Left renal pelvis (tissue), 4 donors: ENCODE measurements around the gene HOXB2. TPM values are rescaled to one million over a fixed set of nuclear protein-coding genes. Genes with fewer than 3 reads are reported as not detected.

Source experiments
- DNase-seq, 4 donors: peaks; one replicate each; pipeline ENCODE4 v3.0.0-alpha.2; 2013; ENCODE audit warnings: low read depth in 4 of 4, low spot score in 3 of 4
- polyA plus RNA-seq, 4 donors: library from polyadenylated mRNA; unstranded; fragments of 120-200 nt; gene quantifications; one replicate each; pipeline ENCODE4 v1.2.1, GENCODE V29; 2013; ENCODE audit not compliant: insufficient read length in 4 of 4

HOXB2 gene
- polyA plus RNA-seq, 4 donors = 19.5 to 61.6 (median 46.1) TPM

DNA sequence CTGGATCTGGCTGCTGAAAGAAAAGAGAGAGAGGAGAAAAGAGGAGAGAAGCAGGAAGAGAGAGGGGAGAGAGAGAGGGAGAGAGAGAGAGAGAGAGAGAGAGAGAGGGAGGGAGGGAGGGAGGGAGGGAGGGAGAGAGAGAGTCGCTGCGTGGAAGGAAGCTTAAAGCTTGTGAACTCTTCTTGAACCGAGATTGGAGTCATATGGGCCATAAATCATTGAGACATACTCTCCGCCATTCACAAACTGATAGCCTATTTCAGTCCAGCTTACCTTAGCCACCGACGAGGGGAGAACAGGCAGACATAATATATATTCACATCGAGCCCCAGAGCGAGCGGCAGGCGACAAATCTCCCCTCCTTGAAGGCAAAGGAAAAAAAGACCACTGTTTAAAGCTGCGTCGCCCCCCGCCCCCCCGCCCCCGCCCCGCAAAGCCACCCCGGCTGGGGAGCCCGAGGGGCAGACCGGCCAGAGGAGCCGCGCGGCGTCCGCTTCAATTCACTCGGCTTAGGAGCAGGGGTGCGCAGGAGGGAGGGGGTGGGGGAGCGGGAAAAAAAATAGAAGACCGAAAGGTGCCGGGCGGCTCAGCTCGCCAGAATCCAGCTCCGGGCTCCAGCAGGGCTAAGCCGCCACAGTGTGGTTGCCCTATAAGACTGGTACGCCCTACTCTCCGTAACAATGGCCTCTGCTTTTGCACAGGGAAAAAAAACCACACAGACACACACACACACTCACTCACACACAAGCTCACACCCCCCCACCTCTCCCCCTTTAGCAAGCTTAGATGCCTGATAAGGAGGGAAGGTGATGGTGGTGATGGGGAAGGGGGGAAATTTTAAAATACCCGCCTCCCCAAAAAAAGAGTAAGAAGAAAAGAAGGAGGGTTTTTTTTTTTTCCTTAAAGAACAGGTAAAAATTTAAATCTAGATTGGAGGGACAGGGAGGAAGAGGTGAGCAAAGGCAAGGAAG is 10.6 kb upstream of the HOXB2 start:
- DNase-seq = peak in 3 of 4 donors; percentile 88 to 96 (median 90)

DNA sequence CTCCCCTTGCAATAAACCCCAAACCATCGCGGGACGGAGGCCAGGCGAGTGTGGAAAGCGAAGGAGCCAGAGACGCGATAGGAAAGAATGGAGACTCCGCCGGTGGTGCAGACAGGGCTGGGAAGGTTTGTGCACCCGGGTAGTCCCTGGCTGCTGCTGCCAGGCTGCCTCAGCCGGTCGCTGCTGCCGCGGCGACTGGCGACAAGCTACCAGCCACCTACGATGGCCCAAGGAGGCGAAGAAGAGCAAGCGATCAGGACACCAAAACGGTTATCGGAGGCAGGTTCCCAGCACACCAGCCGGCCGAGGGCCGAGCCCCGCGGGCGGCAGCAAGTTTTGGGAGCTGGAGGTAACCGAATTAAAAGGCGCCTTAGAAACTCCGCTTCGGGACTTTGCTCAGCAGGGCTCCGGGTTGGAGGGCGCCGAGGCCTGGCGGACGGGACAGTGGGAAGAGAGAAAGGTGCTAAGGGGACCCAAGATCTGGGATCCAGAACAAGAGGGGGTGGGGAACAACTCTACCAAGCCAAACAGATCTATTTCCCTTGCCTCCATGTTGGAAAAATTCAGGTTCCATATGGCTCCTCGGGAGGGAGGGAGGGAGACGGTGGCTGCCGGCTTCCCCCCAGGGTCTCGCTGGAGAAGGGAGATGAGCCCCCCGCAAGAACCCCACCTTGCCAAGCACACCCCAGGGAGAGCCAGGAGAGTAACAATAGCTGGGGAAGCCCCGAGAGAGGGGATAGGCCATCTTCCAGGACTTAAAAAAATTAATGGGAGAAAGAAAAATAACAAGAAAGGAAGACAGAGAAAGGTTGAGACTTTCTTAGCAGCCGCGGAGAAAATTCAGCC is 9.7 kb upstream of the HOXB2 start:
- no peak for DNase-seq

DNA sequence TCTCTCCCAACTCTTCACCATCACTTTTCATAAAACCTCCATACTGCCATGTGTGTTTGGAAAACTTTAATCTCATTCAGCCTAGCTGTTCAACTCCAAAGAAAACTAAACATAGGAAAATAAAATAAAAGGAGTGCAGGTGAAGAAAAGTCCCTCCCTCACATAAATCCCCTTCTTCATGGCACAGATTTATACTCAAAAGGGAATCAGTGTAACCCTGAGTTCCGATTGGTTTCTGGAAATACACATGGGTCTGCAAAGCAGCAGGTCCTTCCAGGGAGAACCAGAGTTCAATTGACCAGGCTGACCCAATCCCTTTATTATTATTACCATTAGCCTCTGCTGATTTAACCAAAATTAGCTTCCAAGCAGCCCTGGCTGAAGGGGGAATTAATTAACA is 8.9 kb upstream of the HOXB2 start:
- no peak for DNase-seq

DNA sequence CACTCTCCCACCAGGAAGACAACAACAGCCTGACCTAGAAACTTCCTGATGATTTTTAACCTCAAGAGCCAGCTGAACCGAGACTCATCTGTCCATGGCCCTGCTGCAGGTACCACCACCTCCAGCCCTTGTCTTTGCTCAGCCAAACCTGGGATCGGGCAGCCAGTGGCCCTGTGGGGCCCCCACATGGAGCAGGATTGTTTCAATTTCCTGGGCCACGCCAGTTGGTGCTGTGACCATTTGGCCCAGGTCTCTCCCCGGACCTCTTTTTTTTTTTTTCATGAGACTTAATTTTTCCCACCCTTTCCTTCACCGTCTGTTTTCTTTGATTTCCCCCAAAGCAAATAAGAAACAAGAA is 8.3 kb upstream of the HOXB2 start:
- DNase-seq = no peak

DNA sequence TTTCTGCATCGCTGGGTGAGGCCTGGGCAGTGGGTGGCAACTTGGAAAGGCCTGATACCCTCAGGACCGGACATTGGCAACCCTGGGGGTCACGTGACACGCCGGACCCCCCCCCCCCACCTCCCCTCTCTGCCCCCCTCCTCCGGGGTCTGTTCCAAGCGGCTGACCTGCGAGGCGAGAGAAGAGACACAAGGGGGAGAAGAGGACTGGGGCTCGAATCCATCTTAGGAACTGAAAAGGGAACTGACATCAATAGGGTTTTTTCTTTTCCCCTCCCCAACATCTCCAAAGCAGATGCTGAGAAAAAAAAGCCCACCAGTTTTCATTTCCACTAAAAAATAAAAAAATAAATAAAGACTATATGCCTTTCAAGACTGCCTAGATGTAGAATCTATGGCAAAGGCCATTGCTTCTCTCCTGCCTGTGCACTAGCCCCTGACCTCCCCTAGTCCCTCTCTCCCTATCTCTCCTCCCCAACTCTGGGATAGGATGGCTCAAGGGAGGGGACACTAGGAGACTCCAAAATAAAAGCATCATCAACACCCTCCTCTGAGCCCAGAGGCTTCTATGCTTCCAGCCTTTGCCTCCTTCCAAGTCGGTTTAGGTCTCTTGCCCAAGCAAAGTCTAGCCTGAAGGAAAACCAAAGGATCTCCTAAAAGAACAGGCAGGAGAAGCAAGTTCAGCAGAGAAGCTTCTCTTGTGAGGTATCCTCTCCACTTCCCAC is 7.7 kb upstream of the HOXB2 start:
- no peak for DNase-seq

DNA sequence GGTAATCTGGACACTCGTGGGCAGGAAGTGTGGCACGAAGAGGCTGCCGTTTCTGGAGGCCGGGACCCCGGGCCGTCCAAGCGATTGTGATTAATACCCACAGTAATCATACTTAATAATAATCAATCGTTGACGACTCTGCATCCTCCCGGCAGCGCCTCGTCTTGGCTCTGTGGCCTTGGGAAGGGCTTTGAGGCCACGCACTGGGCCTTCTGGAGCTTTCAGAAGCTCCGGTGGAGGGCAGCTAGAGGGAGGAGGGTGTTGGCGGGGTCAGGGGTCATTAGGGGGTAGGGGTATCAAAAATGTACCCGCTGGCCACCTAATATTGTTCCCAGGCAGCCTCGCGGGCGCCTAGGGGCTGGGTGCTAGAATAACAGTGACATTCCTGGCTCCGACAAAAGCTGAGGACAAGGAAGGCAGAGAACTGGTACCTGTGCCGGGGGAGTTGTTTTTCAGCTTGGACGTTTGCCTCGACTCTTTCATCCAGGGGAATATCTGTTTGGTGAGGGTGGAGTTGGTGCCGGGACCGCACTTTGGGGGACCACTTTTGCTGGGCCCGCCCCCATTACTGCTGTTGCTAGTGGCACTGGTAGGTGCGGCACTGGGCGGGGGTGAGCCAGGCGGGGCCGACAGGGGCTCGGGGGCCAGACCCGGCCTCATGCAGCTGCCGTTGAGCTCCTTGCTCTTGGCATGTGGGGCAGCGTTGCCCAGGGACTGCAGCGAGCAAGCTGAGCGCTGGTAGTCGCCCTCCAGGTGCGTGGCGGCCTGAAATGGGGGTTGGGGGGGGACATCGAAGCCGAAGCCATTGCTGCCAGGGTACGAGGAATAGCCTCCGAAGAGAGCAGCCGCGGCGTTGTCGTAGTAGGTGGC is 6.9 kb upstream of the HOXB2 start:
- no peak for DNase-seq

DNA sequence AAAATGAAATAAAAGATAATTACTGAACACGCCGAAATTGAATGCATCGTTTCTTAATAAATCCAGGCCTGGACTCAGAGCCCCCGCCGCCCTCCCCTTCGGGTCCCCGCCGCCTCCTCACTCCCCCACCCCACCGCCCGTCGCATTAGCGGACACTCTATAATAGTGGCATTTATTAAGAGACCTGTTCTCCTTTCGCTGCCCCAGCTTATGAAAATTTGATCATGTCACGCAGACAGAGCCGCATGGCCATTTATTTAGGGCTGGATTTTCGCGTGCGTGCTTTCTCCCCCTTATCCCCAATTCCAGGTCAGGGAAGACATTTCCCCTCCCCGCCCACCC is 6.3 kb upstream of the HOXB2 start:
- no peak for DNase-seq

DNA sequence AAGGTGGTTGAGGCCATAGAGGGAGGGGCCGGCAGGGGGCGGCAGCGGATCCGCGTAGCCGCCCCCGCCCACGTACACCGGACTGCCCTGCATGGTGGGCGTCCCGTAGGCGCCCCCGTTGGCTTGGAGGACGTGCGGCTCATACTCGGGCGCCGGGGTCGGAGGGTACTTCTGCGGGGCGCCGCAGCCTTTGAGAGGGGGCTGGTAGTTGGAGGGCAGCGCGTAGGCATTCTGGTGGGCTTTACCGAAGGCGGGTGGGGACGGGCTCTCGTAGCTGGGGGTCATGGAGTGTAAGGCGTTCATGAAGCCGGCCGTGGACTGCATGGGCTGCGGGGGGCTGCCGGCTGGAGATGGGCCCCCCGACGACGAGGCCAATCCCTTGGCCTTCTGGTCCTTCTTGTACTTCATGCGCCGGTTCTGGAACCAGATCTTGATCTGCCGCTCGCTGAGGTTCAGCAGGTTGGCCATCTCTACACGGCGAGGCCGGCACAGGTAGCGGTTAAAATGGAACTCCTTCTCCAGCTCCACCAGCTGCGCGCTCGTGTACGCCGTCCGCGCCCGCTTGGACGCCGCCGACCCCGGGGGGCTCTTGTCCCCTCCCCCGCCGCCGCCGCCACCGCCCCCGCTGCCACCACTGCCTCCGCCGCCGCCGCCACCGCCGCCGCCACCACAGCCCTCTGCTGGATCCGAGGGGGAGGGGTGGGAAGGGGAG is 5.7 kb upstream of the HOXB2 start:
- no peak for DNase-seq

DNA sequence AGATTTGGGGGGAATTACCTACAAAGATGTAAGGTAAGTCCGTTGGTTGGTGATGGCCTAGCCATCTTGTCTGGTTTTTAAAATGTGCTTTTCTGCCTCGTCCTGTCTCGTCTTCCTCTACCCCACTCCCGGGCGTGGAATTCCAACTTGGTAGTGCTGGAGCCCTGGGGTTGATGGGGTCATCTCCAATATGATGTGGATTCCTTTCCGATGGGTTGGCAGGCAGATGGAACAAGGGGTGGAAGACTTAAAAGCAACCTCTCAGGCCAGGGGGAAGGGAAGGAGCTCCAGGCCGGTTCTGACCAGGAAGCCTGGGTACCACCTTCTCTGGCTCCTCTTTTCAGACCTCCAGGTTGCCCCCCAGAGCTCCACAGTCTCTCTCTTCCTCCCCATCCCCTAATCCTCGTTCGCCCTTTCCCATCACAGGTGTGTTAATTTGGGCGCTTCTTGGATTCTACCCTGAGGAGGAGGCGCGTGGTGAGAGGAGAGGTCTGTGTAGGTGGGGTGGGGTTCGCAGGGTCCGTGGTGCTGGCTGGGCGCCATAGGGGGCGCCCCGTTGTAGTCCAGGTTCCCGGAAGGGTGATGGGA is 5.1 kb upstream of the HOXB2 start:
- no peak for DNase-seq

DNA sequence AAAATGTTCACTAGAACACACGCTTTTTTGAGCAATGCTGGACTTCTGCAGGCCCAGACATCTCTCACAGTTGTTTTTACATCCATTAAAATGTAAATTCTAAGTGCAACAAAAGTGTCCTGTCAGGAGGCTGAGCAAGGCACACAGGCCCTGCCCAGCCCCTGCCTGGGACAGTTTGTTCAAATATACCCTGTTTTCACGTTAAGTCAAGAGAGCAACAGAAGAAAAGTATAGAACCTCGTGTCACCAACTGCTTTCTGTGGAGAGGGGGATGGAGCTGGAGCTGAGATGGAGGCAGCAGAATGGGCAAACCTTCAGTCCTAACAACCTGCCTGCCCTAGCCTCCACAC is 4.3 kb upstream of the HOXB2 start:
- no peak for DNase-seq

DNA sequence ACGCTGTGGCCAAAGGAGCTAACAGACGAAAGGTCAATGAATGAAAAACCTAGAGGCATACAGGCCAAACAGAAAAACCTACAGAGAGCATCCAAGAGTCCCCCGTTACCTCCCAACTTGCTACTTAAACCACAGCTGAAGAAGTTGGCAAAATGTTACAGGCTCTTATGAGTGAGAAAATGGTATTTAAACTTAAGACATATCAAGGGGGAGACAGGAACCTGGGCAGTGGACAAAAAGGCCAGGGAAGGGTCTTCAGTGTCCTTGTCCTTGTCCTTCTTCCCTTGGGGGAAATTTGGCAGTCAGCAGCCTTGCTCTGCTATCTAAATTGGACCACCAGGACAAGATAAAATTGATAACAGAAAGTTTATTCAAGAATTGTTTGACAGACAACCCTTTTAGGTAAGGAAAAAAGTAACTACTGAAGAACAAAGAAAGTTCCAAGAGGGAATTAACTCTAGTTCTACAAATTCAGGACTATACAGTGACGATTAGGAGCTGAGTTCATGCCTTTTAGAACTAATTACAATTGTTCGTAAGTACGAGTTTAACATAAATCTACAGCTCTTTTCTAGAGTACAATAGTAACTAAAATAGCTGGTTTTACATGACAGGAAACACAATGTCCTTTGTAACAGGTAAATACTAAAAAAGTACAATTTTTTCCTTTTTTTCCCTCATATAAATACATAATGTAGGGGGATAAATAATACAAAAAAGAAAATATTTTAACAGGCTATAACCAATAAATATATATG is 3.8 kb upstream of the HOXB2 start:
- no peak for DNase-seq

DNA sequence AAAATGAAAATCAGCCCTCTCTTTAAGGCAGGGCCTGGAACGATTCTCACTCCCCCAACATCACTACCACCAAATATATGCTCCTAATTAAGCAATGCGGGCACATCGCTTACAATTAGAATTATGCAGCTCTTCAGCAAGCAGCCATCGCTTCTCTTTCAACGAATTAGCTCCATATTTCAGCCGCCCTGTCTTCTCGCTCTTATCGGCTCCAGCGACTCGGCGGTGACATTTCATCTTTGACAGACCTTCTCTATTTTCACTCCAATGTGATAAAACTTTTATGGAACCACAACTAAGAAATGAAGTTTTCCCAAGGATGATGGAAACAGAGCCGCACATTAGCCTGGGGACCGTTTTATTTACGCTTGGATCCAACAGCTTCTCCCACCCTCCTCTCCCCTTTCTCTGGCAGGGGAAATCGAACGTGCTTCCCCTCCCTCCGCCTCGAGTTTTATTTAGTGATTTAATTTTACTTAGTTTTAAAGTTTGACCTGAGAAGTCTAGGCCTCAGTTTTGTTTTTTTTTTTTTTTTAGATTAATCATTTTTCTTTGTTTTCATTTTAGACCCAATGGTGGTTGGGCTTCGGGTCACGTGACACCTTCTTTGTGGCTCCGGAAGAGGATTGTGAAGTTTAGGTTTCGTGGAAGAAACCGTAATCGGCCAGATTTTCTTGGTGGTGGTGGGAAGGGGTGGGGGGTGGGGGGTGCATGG is 3.1 kb upstream of the HOXB2 start:
- no peak for DNase-seq

DNA sequence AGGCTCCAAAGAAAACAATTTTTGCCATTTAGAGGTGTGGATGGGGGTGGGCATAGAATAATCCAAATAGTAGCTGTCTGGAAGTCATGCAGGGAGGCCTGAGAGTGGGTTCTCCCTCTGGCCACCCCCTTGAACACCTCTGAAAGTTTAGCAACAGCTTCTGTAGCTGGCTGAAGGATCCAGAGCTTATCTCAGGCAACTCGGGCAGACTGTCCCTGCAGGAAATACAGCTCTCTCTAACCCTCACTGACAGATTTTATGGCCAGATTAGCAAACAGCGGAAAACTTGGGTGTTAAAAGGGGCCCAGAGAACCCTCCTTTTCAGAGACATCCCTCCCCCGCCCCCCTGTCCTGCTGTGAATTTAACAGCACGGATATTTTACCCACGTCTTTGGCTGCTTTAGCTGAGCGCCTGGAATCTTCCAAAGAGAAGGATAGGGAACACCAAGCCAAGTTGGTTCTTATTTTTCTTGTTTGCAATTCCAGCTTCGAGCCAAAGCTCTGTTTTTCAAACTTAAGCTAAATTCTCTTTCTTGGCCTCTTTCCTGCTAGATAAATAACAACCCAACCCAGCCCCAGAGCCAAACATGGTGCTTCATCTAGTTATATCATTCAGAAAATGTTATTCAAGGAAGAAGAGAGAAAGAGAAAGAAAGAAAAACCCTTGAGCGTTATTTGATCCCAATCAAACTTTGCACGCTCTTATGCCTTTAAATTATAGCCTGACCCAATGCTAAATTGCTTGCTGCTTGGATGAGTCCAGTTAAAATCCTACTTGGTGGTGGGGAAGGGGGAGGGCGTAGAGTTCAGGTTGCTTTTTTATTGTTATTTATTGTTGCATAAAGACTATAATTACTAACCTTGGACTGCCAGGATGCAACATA is 2.3 kb upstream of the HOXB2 start:
- no peak for DNase-seq

DNA sequence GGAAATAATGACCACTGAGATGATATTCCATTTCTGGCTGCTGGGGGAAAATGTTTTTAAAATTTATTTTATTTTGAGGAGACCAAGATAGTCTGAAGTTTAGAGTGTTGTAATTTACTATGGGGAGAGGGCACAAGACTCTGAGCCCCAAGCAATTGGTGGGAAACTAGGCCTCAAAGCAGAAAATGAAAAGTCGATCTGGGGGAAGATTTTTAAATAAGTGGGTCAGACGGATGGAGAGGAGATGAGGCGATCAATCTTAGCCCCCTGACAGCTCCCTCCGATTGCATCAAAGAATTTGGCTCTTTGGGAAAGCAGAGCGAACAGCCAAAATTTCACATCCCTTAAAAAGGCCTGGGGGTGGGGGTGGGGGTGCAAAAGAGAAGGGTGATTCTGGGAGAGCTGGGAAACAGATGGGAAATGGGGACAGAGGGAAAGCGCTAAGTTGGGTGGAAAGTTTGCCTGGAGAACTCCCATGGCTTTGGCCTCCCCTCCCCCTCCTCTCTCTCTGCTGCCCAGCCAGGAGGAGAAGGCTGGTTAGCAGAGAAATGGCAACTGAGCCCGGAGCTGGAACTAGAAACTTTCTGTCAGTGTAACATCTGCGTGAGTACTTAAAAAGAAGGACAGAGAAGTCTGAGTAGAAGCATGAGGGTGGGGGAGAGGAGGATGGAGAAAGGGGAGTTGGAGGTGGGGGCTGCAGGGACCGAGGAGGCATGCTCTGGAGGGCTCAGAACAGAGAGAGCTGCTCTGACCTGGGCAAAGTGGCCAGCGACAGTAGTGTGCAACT is 1.4 kb upstream of the HOXB2 start:
- DNase-seq = no peak

DNA sequence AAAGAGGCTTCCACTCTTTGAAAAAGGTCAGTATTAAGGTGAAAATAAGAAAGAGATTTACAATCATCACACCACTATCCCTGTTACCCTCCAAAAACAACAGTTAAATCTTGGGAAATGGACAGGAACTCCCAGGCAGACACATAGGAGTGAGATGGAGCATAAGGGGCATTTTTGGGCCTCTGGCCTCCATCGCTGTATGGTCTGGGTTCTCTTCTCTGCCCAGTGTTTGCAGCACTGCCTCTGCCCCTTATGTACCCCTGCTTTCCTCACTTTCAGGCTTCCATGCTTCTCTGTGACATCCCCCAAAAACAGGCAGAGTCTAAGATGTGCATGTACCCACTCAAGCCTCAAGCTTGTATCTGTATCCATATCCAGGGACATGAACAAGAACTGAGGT is 630 bp upstream of the HOXB2 start:
- no peak for DNase-seq

DNA sequence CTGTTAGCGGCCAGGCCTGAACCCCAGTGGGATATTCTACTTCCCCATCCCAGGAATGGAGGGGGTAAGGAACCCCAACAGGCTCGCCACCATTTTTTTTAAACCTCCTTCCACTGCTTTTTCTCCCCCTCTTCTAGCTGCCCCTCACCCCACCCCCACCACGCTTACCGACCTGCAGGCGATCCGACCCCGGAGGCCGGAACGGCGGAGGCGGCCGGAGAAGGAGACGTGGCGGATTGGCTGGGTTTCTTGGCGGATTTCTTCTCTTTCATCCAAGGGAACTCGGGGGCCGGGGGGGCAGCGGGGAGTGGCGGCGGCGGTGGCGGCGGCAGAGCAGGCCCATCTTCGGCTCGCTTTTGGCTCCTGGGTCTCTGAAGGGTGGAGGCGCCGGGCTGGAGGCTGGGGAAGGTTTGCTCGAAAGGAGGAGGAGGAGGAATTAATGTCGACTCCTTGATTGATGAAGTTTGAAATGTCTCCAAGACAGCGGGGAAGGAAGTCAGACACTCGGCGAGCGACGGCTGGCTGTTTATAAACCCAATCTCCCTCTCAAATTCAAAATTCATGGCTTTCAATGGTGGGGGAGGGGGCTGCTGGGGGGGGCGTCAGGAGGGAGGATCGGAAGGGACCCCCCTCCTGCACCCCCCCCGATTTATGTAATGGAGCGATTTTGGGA is 424 bp downstream of the HOXB2 start:
- DNase-seq = no peak
